ENCODE measurements around the gene FAM193B. TPM values are rescaled to one million over a fixed set of nuclear protein-coding genes. Genes with fewer than 3 reads are reported as not detected.

The FAM193B gene
- polyA plus RNA-seq, 2 of the 4 experiments (the other 2 are of a cell fraction): 19.4 to 28.9 TPM

DNA sequence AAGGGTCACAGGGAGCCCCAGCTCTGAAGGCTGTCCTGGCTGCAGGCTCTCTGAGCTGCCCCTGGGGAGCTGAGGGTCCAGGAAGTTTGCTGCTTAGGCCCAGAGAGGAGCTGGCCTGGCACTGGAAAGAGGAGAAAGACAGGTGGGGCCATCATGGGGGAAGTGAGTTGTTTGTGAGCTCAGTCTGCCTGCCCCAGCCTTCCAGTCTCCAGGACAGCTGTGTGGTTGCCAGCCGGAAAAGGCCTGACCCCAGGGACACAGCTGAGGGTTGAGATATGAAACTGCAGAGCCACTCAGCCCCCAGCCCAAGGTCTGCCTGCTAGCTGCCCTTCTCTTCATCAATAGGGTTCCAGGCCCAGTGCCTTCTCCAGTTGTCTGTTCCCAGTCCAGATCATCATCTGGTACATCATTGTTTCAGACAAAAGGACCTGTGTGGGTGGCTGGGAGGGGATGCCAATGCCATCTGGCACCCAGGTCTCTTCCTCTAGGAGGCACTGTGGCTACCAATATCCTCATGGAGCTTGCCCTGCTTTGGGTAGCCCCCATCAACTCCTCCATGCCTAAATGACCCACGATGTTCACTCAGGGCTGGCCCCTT, 33.3 kb downstream of the FAM193B start:
- DNase-seq (ENCODE audit: low read depth in 1 of 2, low spot score in 1 of 2) (no peak), FAIRE-seq (no peak), ATAC-seq (no peak)
- H3K4me1 ChIP-seq: peaks cover 9% of the 10 kb centered on the region; the same call in 2 of the 3 replicates
- ChIA-PET CTCF (interaction anchor here (0.9 to 2.7 kb wide), 3 partner anchors 17 to 29 kb away, joined by 3 to 9 read pairs (median 4); no protein-coding TSS in a partner anchor), POLR2A (no interaction called here)
- H3K4me2 ChIP-seq: no peak overlapping the region
- TF ChIP-seq, protein P1, sequence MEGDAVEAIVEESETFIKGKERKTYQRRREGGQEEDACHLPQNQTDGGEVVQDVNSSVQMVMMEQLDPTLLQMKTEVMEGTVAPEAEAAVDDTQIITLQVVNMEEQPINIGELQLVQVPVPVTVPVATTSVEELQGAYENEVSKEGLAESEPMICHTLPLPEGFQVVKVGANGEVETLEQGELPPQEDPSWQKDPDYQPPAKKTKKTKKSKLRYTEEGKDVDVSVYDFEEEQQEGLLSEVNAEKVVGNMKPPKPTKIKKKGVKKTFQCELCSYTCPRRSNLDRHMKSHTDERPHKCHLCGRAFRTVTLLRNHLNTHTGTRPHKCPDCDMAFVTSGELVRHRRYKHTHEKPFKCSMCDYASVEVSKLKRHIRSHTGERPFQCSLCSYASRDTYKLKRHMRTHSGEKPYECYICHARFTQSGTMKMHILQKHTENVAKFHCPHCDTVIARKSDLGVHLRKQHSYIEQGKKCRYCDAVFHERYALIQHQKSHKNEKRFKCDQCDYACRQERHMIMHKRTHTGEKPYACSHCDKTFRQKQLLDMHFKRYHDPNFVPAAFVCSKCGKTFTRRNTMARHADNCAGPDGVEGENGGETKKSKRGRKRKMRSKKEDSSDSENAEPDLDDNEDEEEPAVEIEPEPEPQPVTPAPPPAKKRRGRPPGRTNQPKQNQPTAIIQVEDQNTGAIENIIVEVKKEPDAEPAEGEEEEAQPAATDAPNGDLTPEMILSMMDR (IDR thresholded peaks at IDR 0.05): 0 out of 3 replicates have a peak, but pooled peaks have one; percentile 8
- no peak for TF ChIP-seq TFCP2L1 (CRISPR knock-in tag; IDR thresholded peaks at IDR 0.05)
- TF ChIP-seq RAD21 (conservative IDR thresholded peaks at IDR 0.05 in 1 of 2, IDR thresholded peaks at IDR 0.05 in 1 of 2): 0 out of 5 replicates have a peak, but pooled peaks of 1 of the 2 experiments have one; percentile 5
- 44% methylated on average over 2 of the region's 2 CpGs for WGBS (ENCODE audit: missing lambda C conversion rate)
- H3K9me3 ChIP-seq: no peaks in the 10 kb centered on the region
- no peak overlapping the region for H3K27ac ChIP-seq
- H3K4me3 ChIP-seq: no peak overlapping the region

DNA sequence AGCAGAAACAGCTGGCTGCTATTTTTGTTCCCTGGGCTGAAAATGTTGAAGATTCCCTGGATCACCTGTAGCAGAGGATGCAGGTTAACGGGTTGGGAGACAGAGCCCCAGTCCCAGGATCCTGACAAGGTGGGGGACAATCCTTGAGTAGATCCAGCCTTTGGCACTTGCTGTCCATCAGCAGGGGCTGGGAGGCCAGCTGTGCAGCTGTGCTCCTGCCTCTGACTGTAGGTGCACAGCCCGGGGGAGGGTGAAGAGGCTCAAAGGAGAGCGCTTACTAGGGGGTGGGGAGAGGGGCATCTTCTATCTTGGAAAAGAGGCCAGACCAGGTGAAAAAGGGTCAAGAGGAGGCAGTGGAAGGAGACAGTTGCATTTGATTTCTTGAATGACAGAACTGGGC, 34.1 kb downstream of the FAM193B start:
- POLR2A ChIA-PET: no interaction called here
- no peaks in the 10 kb centered on the region for H3K9me3 ChIP-seq
- WGBS (ENCODE audit: missing lambda C conversion rate): 90% methylated on average over 3 of the region's 3 CpGs
- DNase-seq (ENCODE audit: low read depth in 1 of 2, low spot score in 1 of 2): no peak
- no peak for TF ChIP-seq NFE2L2 (conservative IDR thresholded peaks at IDR 0.05; ENCODE audit: low read length)
- TF ChIP-seq, protein P2, sequence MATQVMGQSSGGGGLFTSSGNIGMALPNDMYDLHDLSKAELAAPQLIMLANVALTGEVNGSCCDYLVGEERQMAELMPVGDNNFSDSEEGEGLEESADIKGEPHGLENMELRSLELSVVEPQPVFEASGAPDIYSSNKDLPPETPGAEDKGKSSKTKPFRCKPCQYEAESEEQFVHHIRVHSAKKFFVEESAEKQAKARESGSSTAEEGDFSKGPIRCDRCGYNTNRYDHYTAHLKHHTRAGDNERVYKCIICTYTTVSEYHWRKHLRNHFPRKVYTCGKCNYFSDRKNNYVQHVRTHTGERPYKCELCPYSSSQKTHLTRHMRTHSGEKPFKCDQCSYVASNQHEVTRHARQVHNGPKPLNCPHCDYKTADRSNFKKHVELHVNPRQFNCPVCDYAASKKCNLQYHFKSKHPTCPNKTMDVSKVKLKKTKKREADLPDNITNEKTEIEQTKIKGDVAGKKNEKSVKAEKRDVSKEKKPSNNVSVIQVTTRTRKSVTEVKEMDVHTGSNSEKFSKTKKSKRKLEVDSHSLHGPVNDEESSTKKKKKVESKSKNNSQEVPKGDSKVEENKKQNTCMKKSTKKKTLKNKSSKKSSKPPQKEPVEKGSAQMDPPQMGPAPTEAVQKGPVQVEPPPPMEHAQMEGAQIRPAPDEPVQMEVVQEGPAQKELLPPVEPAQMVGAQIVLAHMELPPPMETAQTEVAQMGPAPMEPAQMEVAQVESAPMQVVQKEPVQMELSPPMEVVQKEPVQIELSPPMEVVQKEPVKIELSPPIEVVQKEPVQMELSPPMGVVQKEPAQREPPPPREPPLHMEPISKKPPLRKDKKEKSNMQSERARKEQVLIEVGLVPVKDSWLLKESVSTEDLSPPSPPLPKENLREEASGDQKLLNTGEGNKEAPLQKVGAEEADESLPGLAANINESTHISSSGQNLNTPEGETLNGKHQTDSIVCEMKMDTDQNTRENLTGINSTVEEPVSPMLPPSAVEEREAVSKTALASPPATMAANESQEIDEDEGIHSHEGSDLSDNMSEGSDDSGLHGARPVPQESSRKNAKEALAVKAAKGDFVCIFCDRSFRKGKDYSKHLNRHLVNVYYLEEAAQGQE (IDR thresholded peaks at IDR 0.05): no peak
- no peak for TF ChIP-seq RNF2 (IDR thresholded peaks at IDR 0.05; ENCODE audit: borderline replicate concordance, low read depth)
- no peak for TF ChIP-seq NR3C1 (IDR thresholded peaks at IDR 0.05)
- TF ChIP-seq HEYL (CRISPR knock-in tag; IDR thresholded peaks at IDR 0.05): no peak
- no peak for TF ChIP-seq ZC3H11A (IDR thresholded peaks at IDR 0.05)
- TF ChIP-seq HDAC2 (IDR thresholded peaks at IDR 0.05): no peak
- no peak for TF ChIP-seq RARB (CRISPR knock-in tag; IDR thresholded peaks at IDR 0.05)
- TF ChIP-seq POLR2A (IDR thresholded peaks at IDR 0.05; ENCODE audit: low read length): no peak
- TF ChIP-seq, protein P3, sequence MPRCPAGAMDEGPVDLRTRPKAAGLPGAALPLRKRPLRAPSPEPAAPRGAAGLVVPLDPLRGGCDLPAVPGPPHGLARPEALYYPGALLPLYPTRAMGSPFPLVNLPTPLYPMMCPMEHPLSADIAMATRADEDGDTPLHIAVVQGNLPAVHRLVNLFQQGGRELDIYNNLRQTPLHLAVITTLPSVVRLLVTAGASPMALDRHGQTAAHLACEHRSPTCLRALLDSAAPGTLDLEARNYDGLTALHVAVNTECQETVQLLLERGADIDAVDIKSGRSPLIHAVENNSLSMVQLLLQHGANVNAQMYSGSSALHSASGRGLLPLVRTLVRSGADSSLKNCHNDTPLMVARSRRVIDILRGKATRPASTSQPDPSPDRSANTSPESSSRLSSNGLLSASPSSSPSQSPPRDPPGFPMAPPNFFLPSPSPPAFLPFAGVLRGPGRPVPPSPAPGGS (IDR thresholded peaks at IDR 0.05): no peak
- TF ChIP-seq HOXB13 (CRISPR knock-in tag; IDR thresholded peaks at IDR 0.05; ENCODE audit: low read depth): no peak
- TF ChIP-seq, protein P4, sequence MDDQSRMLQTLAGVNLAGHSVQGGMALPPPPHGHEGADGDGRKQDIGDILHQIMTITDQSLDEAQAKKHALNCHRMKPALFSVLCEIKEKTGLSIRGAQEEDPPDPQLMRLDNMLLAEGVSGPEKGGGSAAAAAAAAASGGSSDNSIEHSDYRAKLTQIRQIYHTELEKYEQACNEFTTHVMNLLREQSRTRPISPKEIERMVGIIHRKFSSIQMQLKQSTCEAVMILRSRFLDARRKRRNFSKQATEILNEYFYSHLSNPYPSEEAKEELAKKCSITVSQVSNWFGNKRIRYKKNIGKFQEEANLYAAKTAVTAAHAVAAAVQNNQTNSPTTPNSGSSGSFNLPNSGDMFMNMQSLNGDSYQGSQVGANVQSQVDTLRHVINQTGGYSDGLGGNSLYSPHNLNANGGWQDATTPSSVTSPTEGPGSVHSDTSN (IDR thresholded peaks at IDR 0.05): no peak
- TF ChIP-seq MAFK (IDR thresholded peaks at IDR 0.05; ENCODE audit: partially characterized antibody): no peak
- H3K4me3 ChIP-seq: no peak overlapping the region
- ATAC-seq: no peak
- no peak overlapping the region for H3K4me2 ChIP-seq
- CTCF ChIA-PET: interaction anchor here (2.7 kb wide), 1 partner anchor 19 kb away, joined by 9 read pairs; no protein-coding TSS in a partner anchor
- no peak overlapping the region for H3K27ac ChIP-seq
- peaks cover 17% of the 10 kb centered on the region for H3K4me1 ChIP-seq
- FAIRE-seq: no peak

Data from A549 (cell line).